SW480 (cell line): ENCODE measurements around the gene MAP2K2.
"Not testable (repeated sequence)": the region's sequence is repeated elsewhere in the genome, so short reads cannot be mapped to it uniquely, and the experiment has no call there.

ENCODE experiments used
- DNase-seq: peaks from one replicate; pipeline ENCODE4 v3.0.0-alpha.2; 2016; ENCODE audit warnings: low spot score

MAP2K2 gene

GRCh38 chr19:4130744-4131438 is 7.0 kb upstream of the MAP2K2 start:
- DNase-seq = peak; percentile 76

- not testable (repeated sequence) for DNase-seq
Measured at GRCh38 chr19:4129050-4129449, 5.1 kb upstream of the MAP2K2 start.

GRCh38 chr19:4127322-4127721 is 3.4 kb upstream of the MAP2K2 start:
- DNase-seq = not testable (repeated sequence)

- DNase-seq = no peak
Measured at GRCh38 chr19:4124638-4125037, 716 bp upstream of the MAP2K2 start.

- DNase-seq = no peak
Measured at GRCh38 chr19:4122480-4122879, 1.4 kb downstream of the MAP2K2 start.

GRCh38 chr19:4121815-4122214 is 2.1 kb downstream of the MAP2K2 start:
- no peak for DNase-seq

GRCh38 chr19:4121273-4121612 is 2.7 kb downstream of the MAP2K2 start:
- no peak for DNase-seq

- no peak for DNase-seq
Measured at GRCh38 chr19:4120559-4121272, 3.2 kb downstream of the MAP2K2 start.

- DNase-seq = no peak
Measured at GRCh38 chr19:4119763-4120162, 4.2 kb downstream of the MAP2K2 start.

- DNase-seq = no peak
Measured at GRCh38 chr19:4115818-4116385, 8.0 kb downstream of the MAP2K2 start.

GRCh38 chr19:4115050-4115817 is 8.7 kb downstream of the MAP2K2 start:
- peak; percentile 88 for DNase-seq

- DNase-seq = no peak
Measured at GRCh38 chr19:4114181-4114580, 9.7 kb downstream of the MAP2K2 start.

GRCh38 chr19:4113398-4114088 is 10.4 kb downstream of the MAP2K2 start:
- DNase-seq = no peak

GRCh38 chr19:4112367-4112766 is 11.6 kb downstream of the MAP2K2 start:
- DNase-seq = no peak

GRCh38 chr19:4109626-4109945 is 14.3 kb downstream of the MAP2K2 start:
- no peak for DNase-seq

GRCh38 chr19:4108767-4109625 is 14.9 kb downstream of the MAP2K2 start:
- DNase-seq = no peak

- peak; percentile 65 for DNase-seq
Measured at GRCh38 chr19:4103080-4103433, 20.9 kb downstream of the MAP2K2 start.

- DNase-seq = no peak
Measured at GRCh38 chr19:4102339-4103079, 21.4 kb downstream of the MAP2K2 start.

GRCh38 chr19:4101496-4101770 is 22.5 kb downstream of the MAP2K2 start:
- no peak for DNase-seq

GRCh38 chr19:4100647-4101495 is 23.1 kb downstream of the MAP2K2 start:
- DNase-seq = no peak
